Activated CD4-positive, alpha-beta T cell treated with anti-CD3 and anti-CD28 coated beads for 4 hours (primary cell): ENCODE measurements around the gene CCL22.
"Not testable (repeated sequence)": the region's sequence is repeated elsewhere in the genome, so short reads cannot be mapped to it uniquely, and the experiment has no call there.

Experiments
- DNase-seq, 2 donors: peaks; one replicate each; pipeline ENCODE4 v3.0.0-alpha.2; 2020

The CCL22 gene

GRCh38 chr16:57358527-57359095 is at the start of gene CCL22:
Gene CCL22 (plus strand): TSS chr16:57358783. CDS start chr16:57358817, 34 bp downstream.
- no peak for DNase-seq

- no peak for DNase-seq
These were observed 47.8 kb upstream of the CCL22 start for GRCh38 chr16:57310801-57311200.

- no peak for DNase-seq
These were observed 45.1 kb upstream of the CCL22 start for GRCh38 chr16:57313509-57313908.

- no peak for DNase-seq
These were observed 44.3 kb upstream of the CCL22 start for GRCh38 chr16:57314161-57314785.

GRCh38 chr16:57315416-57315815 is 43.2 kb upstream of the CCL22 start:
- DNase-seq, result no peak

GRCh38 chr16:57316390-57317017 is 42.1 kb upstream of the CCL22 start:
- no peak for DNase-seq

- DNase-seq, result no peak
These were observed 40.2 kb upstream of the CCL22 start for GRCh38 chr16:57318240-57318970.

GRCh38 chr16:57319646-57320045 is 38.9 kb upstream of the CCL22 start:
- DNase-seq, result no peak

GRCh38 chr16:57324749-57325148 is 33.8 kb upstream of the CCL22 start:
- DNase-seq, result no peak

GRCh38 chr16:57325458-57325857 is 33.1 kb upstream of the CCL22 start:
- DNase-seq, result no peak

GRCh38 chr16:57329718-57330327 is 28.8 kb upstream of the CCL22 start:
- no peak for DNase-seq

- no peak for DNase-seq
These were observed 27.2 kb upstream of the CCL22 start for GRCh38 chr16:57331355-57331754.

- DNase-seq, result no peak
These were observed 25.2 kb upstream of the CCL22 start for GRCh38 chr16:57333402-57333801.

GRCh38 chr16:57335366-57335765 is 23.2 kb upstream of the CCL22 start:
- DNase-seq, result no peak

GRCh38 chr16:57341062-57341440 is 17.5 kb upstream of the CCL22 start:
- no peak for DNase-seq

GRCh38 chr16:57341441-57342303 is 16.9 kb upstream of the CCL22 start:
- no peak for DNase-seq

- DNase-seq, result not testable (repeated sequence)
These were observed 16.0 kb upstream of the CCL22 start for GRCh38 chr16:57342606-57343005.

- no peak for DNase-seq
These were observed 15.4 kb upstream of the CCL22 start for GRCh38 chr16:57343221-57343620.

GRCh38 chr16:57344094-57344493 is 14.5 kb upstream of the CCL22 start:
- DNase-seq, result not testable (repeated sequence)

GRCh38 chr16:57345021-57345420 is 13.6 kb upstream of the CCL22 start:
- no peak for DNase-seq

- no peak for DNase-seq
These were observed 12.8 kb upstream of the CCL22 start for GRCh38 chr16:57345666-57346204.

GRCh38 chr16:57347858-57348257 is 10.7 kb upstream of the CCL22 start:
- DNase-seq, result no peak
